HEK293 (cell line): ENCODE data around the gene PLA2G1B.

Experiments
- BCL11A ChIP-seq: fragments of 450-650 bp; formaldehyde crosslinking; IDR thresholded peaks from 2 replicates; pipeline ENCODE4 v1.5.1; 2016; ENCODE audit warnings: low read depth, missing biosample characterization, missing genetic modification characterization
- EGR2 ChIP-seq: fragments of 450-650 bp; formaldehyde crosslinking; IDR thresholded peaks from 2 replicates; pipeline ENCODE4 v1.5.1; 2016; ENCODE audit warnings: low read depth, missing biosample characterization, missing genetic modification characterization
- GLIS1 ChIP-seq: fragments of 450-650 bp; formaldehyde crosslinking; IDR thresholded peaks from 2 replicates; pipeline ENCODE4 v1.5.1; 2016; ENCODE audit warnings: missing biosample characterization, missing genetic modification characterization
- IKZF3 ChIP-seq: fragments of 450-650 bp; IDR thresholded peaks from 2 replicates; pipeline ENCODE4 v1.5.0; 2018; ENCODE audit warnings: missing biosample characterization, mild to moderate bottlenecking, missing genetic modification characterization, moderate library complexity
- INSM2 ChIP-seq: fragments of 450-650 bp; formaldehyde crosslinking; IDR thresholded peaks from 2 replicates; pipeline ENCODE4 v1.5.1; 2016; ENCODE audit warnings: missing biosample characterization, missing genetic modification characterization
- KLF10 ChIP-seq: fragments of 450-650 bp; IDR thresholded peaks from 2 replicates; pipeline ENCODE4 v1.5.1; 2018; ENCODE audit warnings: missing biosample characterization, mild to moderate bottlenecking, missing genetic modification characterization
- MZF1 ChIP-seq: fragments of 450-650 bp; formaldehyde crosslinking; IDR thresholded peaks from 2 replicates; pipeline ENCODE4 v1.5.1; 2017; ENCODE audit warnings: missing biosample characterization, missing genetic modification characterization, borderline replicate concordance
- PRDM1 ChIP-seq: fragments of 450-650 bp; formaldehyde crosslinking; IDR thresholded peaks from 2 replicates; pipeline ENCODE4; 2016; ENCODE audit warnings: missing biosample characterization, missing genetic modification characterization
- RBAK ChIP-seq: fragments of 450-650 bp; formaldehyde crosslinking; IDR thresholded peaks from 2 replicates; pipeline ENCODE4 v1.5.1; 2016; ENCODE audit warnings: missing biosample characterization, missing genetic modification characterization
- SP2 ChIP-seq: fragments of 450-650 bp; formaldehyde crosslinking; IDR thresholded peaks from 2 replicates; pipeline ENCODE4 v1.5.1; 2016; ENCODE audit warnings: missing biosample characterization, missing genetic modification characterization
- ZNF114 ChIP-seq: fragments of 450-650 bp; formaldehyde crosslinking; IDR thresholded peaks from 2 replicates; pipeline ENCODE4 v1.5.0; 2017; ENCODE audit warnings: missing biosample characterization, missing genetic modification characterization
- ZNF121 ChIP-seq: fragments of 450-650 bp; formaldehyde crosslinking; IDR thresholded peaks from 2 replicates; pipeline ENCODE4 v1.5.1; 2016; ENCODE audit warnings: missing biosample characterization, missing genetic modification characterization
- ZNF202 ChIP-seq: fragments of 450-650 bp; formaldehyde crosslinking; IDR thresholded peaks from 2 replicates; pipeline ENCODE4 v1.5.1; 2016; ENCODE audit warnings: missing biosample characterization, missing genetic modification characterization, borderline replicate concordance
- ZNF221 ChIP-seq: fragments of 450-650 bp; formaldehyde crosslinking; IDR thresholded peaks from 2 replicates; pipeline ENCODE4 v1.5.1; 2017; ENCODE audit warnings: missing biosample characterization, missing genetic modification characterization, borderline replicate concordance
- ZNF23 ChIP-seq: fragments of 450-650 bp; formaldehyde crosslinking; IDR thresholded peaks from 2 replicates; pipeline ENCODE4 v1.5.1; 2016; ENCODE audit warnings: missing biosample characterization, missing genetic modification characterization, borderline replicate concordance
- ZNF335 ChIP-seq: fragments of 450-650 bp; formaldehyde crosslinking; conservative IDR thresholded peaks from 2 replicates; pipeline ENCODE4 v1.5.1; 2016; ENCODE audit warnings: missing biosample characterization, missing genetic modification characterization
- ZNF48 ChIP-seq: fragments of 450-650 bp; formaldehyde crosslinking; IDR thresholded peaks from 2 replicates; pipeline ENCODE4 v1.5.1; 2016; ENCODE audit warnings: missing biosample characterization, missing genetic modification characterization
- ZNF513 ChIP-seq: fragments of 450-650 bp; IDR thresholded peaks from 2 replicates; pipeline ENCODE4 v1.5.1; 2018; ENCODE audit warnings: missing biosample characterization, missing genetic modification characterization
- ZNF558 ChIP-seq: fragments of 450-650 bp; formaldehyde crosslinking; IDR thresholded peaks from 2 replicates; pipeline ENCODE4 v1.5.1; 2016; ENCODE audit warnings: missing biosample characterization, missing genetic modification characterization
- ZNF561 ChIP-seq: fragments of 450-650 bp; IDR thresholded peaks from 2 replicates; pipeline ENCODE4 v1.5.1; 2018; ENCODE audit warnings: missing biosample characterization, missing genetic modification characterization, borderline replicate concordance
- ZNF621 ChIP-seq: fragments of 450-650 bp; formaldehyde crosslinking; IDR thresholded peaks from 2 replicates; pipeline ENCODE4 v1.5.1; 2017; ENCODE audit warnings: missing biosample characterization, missing genetic modification characterization
- ZNF624 ChIP-seq: fragments of 450-650 bp; formaldehyde crosslinking; IDR thresholded peaks from 2 replicates; pipeline ENCODE4 v1.5.1; 2017; ENCODE audit warnings: missing biosample characterization, missing genetic modification characterization
- ZNF629 ChIP-seq: fragments of 450-650 bp; formaldehyde crosslinking; IDR thresholded peaks from 2 replicates; pipeline ENCODE4 v1.5.1; 2017; ENCODE audit warnings: missing biosample characterization, missing genetic modification characterization
- ZNF701 ChIP-seq: fragments of 450-650 bp; formaldehyde crosslinking; IDR thresholded peaks from 2 replicates; pipeline ENCODE4 v1.5.1; 2016; ENCODE audit warnings: missing biosample characterization, missing genetic modification characterization
- ZNF791 ChIP-seq: fragments of 450-650 bp; formaldehyde crosslinking; IDR thresholded peaks from 2 replicates; pipeline ENCODE4 v1.5.1; 2016; ENCODE audit warnings: missing biosample characterization, missing genetic modification characterization
- ZNF830 ChIP-seq: fragments of 450-650 bp; IDR thresholded peaks from 2 replicates; pipeline ENCODE4 v1.5.0; 2018; ENCODE audit warnings: missing biosample characterization, missing genetic modification characterization, low read depth, mild to moderate bottlenecking, moderate library complexity
- ZNF843 ChIP-seq: fragments of 450-650 bp; formaldehyde crosslinking; IDR thresholded peaks from 2 replicates; pipeline ENCODE4 v1.5.1; 2016; ENCODE audit warnings: missing biosample characterization, missing genetic modification characterization
- ZSCAN30 ChIP-seq: fragments of 450-650 bp; IDR thresholded peaks from 2 replicates; pipeline ENCODE4 v1.5.1; 2018; ENCODE audit warnings: missing biosample characterization, mild to moderate bottlenecking, missing genetic modification characterization, moderate library complexity
- TF ChIP-seq, protein P1 (sequence below): fragments of 450-650 bp; formaldehyde crosslinking; IDR thresholded peaks from 2 replicates; pipeline ENCODE4 v1.5.1; 2016; ENCODE audit warnings: missing biosample characterization, missing genetic modification characterization
- TF ChIP-seq, protein P2 (sequence below): fragments of 450-650 bp; formaldehyde crosslinking; IDR thresholded peaks from 2 replicates; pipeline ENCODE4 v1.5.1; 2016; ENCODE audit warnings: missing biosample characterization, missing genetic modification characterization
- TF ChIP-seq, protein P3 (sequence below): fragments of 450-650 bp; formaldehyde crosslinking; IDR thresholded peaks from 2 replicates; pipeline ENCODE4 v1.5.1; 2016; ENCODE audit warnings: missing biosample characterization, missing genetic modification characterization

Gene PLA2G1B

DNA sequence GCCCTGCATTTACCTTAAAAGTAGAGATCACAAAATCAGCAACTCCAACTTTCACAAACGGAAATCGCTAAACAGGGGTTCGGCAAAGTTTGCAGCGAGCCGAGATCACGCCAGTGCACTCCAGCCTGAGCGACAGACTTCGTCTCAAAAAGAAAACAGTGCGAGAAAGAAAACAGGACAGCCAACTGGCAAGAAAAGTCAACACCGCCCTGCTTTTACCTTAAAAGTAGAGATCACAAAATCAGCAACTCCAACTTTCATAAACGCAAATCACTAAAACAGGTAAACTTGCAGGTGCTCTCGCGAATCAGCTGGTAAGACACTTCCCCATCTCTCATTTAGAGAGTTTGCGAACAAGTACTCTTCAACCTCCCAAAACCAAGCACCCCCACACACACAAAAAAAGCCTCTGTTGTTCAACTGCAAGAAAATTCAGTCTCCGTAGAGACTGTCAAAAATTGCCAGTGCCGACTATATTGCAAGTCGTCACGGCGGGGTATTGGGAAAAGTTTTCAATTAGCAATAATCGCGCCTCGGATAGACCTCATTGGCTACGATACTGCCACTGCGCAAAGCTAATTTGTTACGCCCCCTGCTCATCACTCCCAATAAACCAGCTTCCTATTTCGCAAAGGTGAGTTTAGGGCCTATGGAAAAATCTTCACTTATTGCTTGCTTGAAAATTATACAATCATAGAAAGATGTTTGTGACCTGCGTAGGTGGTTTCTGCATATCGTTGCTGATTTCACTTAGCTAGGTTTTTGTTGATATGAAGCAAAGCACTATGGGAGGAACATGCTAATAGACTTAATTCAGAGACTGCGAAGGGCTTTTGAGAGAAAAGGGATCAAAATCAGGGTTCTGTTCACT is 34.7 kb downstream of the PLA2G1B start, which contains the start of gene RNU4-1 (continued):
- TF ChIP-seq ZNF624 (0 out of 2 replicates have a peak, but pooled peaks have one; percentile 64), ZNF48 (tag by site-specific recombination) (no peak), ZNF629 (peak; percentile 75), SP2 (tag by site-specific recombination) (peak; percentile 27; the same call in 1 of the 2 replicates), INSM2 (tag by site-specific recombination) (0 out of 2 replicates have a peak, but pooled peaks have one; percentile 29), MZF1 (tag by site-specific recombination) (0 out of 2 replicates have a peak, but pooled peaks have one; percentile 55), ZNF23 (tag by site-specific recombination) (no peak), ZNF701 (tag by site-specific recombination) (no peak), RBAK (no peak), BCL11A (no peak), ZNF558 (no peak), ZNF843 (no peak; the same call in 1 of the 2 replicates), PRDM1 (peak; percentile 98), ZNF114 (tag by site-specific recombination) (no peak), ZNF202 (tag by site-specific recombination) (no peak), ZSCAN30 (tag by site-specific recombination) (peak; percentile 58; the same call in 1 of the 2 replicates), ZNF221 (no peak), ZNF121 (tag by site-specific recombination) (no peak; the same call in 1 of the 2 replicates), GLIS1 (tag by site-specific recombination) (no peak), ZNF335 (tag by site-specific recombination) (no peak; the same call in 1 of the 2 replicates), ZNF791 (tag by site-specific recombination) (no peak), IKZF3 (tag by site-specific recombination) (peak; percentile 54; the same call in 1 of the 2 replicates), EGR2 (peak; percentile 25; the same call in 1 of the 2 replicates), ZNF561 (tag by site-specific recombination) (peak; percentile 46; the same call in 1 of the 2 replicates), KLF10 (tag by site-specific recombination) (peak; percentile 89), ZNF621 (no peak), ZNF830 (tag by site-specific recombination) (no peak), ZNF513 (tag by site-specific recombination) (no peak)
- TF ChIP-seq, protein P1, sequence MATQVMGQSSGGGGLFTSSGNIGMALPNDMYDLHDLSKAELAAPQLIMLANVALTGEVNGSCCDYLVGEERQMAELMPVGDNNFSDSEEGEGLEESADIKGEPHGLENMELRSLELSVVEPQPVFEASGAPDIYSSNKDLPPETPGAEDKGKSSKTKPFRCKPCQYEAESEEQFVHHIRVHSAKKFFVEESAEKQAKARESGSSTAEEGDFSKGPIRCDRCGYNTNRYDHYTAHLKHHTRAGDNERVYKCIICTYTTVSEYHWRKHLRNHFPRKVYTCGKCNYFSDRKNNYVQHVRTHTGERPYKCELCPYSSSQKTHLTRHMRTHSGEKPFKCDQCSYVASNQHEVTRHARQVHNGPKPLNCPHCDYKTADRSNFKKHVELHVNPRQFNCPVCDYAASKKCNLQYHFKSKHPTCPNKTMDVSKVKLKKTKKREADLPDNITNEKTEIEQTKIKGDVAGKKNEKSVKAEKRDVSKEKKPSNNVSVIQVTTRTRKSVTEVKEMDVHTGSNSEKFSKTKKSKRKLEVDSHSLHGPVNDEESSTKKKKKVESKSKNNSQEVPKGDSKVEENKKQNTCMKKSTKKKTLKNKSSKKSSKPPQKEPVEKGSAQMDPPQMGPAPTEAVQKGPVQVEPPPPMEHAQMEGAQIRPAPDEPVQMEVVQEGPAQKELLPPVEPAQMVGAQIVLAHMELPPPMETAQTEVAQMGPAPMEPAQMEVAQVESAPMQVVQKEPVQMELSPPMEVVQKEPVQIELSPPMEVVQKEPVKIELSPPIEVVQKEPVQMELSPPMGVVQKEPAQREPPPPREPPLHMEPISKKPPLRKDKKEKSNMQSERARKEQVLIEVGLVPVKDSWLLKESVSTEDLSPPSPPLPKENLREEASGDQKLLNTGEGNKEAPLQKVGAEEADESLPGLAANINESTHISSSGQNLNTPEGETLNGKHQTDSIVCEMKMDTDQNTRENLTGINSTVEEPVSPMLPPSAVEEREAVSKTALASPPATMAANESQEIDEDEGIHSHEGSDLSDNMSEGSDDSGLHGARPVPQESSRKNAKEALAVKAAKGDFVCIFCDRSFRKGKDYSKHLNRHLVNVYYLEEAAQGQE (tag by site-specific recombination): peak; percentile 10; the same call in 1 of the 2 replicates
- TF ChIP-seq, protein P2, sequence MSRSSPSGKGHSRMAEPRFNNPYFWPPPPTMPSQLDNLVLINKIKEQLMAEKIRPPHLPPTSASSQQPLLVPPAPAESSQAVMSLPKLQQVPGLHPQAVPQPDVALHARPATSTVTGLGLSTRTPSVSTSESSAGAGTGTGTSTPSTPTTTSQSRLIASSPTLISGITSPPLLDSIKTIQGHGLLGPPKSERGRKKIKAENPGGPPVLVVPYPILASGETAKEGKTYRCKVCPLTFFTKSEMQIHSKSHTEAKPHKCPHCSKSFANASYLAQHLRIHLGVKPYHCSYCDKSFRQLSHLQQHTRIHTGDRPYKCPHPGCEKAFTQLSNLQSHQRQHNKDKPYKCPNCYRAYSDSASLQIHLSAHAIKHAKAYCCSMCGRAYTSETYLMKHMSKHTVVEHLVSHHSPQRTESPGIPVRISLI (tag by site-specific recombination): peak; percentile 80
- TF ChIP-seq, protein P3, sequence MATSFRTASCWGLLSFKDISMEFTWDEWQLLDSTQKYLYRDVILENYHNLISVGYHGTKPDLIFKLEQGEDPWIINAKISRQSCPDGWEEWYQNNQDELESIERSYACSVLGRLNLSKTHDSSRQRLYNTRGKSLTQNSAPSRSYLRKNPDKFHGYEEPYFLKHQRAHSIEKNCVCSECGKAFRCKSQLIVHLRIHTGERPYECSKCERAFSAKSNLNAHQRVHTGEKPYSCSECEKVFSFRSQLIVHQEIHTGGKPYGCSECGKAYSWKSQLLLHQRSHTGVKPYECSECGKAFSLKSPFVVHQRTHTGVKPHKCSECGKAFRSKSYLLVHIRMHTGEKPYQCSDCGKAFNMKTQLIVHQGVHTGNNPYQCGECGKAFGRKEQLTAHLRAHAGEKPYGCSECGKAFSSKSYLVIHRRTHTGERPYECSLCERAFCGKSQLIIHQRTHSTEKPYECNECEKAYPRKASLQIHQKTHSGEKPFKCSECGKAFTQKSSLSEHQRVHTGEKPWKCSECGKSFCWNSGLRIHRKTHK (tag by site-specific recombination): no peak
